Measurements from ENCODE around the gene SULT1A2.
"Not testable (repeated sequence)": the region's sequence is repeated elsewhere in the genome, so short reads cannot be mapped to it uniquely, and the experiment has no call there.

Gene SULT1A2

DNA sequence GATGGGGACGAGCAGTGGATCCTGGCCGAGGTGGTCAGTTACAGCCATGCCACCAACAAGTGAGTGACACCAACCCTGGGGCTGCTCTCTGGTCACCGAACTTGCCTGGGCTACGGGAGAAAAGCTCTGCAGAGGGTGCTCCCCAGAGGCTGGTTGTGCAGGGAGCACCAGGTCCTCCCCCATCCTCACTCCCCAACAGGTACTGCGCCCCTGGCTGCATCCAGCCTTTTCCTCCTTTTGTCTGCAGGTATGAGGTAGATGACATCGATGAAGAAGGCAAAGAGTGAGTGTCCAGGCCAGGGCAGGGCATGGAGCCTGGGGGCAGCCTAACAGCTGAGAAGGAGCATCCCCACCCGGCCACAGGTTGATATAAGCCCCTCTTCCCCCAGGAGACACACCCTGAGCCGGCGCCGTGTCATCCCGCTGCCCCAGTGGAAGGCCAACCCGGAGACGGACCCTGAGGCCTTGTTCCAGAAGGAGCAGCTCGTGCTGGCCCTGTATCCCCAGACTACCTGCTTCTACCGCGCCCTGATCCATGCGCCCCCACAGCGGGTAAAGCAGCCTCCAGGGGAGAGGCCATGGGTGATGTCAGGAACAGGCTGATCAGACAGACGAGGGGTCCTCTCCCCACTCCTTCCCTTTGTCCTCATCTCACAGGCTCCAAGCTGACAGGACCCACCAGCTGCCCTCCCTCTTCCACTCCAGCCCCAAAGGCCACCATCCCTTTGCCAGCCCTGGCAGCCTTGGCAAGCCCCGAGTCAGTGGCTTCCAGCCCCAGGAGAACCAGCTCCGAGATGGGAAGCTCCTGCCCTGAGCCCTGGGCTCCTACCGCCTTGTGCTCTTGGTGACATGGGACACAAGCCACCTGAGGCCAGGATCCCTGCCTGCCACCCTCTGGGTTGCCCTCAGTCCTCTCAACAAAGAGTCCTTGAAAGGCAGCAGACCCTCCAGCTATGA, 6.2 kb downstream of the SULT1A2 start:
- no peak for DNase-seq

DNA sequence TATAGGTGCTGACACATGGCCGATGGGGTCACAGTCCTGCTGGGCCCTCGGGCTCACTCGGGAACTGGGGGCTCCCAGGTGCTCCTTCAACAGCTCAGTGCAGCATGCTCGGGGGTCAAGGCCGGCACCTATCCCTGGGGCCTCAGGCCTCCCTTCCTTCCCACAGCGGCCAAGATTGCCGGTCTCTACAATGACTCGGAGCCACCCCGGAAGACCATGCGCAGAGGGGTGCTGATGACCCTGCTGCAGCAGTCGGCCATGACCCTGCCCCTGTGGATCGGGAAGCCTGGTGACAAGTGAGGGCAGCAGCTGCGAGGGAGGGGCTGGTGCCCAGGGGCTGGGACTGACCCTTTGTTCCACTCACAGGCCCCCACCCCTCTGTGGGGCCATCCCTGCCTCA, 6.9 kb downstream of the SULT1A2 start:
- no peak for DNase-seq

GRCh38 chr16:28589069-28589468, 7.8 kb downstream of the SULT1A2 start:
- DNase-seq = no peak

DNA sequence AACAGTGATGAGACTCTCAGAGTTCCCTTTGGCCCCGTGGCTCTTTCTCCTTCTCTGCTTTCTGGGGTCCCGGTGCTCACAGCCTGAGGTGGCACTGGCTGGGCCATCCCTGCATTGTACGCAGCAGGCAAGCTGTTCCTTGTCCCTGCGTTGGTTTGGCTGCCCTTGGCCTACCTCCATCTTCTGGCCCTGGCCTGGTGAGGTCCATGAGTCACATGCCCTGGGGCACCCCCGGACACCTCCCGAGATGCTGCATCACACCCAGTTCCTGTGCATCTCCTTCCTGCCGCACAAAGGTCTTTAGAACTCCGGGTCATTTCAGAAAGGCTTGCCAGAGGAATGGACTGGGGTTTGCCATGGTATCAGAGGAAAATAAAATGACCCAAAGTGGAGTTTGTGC, 9.5 kb downstream of the SULT1A2 start:
- no peak for DNase-seq

GRCh38 chr16:28586466-28586865, 10.4 kb downstream of the SULT1A2 start:
- DNase-seq = no peak

- no peak for DNase-seq
These were observed 11.2 kb downstream of the SULT1A2 start for GRCh38 chr16:28585674-28586073.

DNA sequence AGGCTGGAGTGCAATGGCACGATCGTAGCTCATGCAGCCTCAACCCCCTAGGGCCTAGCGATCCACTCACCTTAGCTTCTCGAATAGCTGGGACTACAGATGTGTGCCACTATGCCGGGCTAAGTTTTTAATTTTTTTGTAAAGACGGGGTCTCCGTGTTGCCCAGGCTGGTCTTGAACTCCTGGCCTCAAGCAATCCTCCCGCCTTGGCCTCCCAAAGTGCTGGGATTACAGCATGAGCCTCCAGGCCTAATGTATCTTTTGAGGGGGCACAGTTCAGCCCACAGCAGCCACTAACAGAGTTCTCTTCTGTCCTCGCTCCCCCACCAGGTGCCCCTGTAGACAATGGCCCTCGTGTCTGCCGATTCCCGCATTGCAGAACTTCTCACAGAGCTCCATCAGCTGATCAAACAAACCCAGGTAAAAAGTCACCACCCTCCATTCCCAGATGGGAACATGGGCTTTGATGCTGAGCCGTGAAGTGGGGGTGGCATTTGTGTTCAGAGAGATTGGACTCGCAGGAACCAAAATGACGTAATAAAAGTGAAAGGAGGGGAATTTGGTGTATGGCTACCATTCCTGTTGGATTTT, 16.0 kb downstream of the SULT1A2 start:
- DNase-seq = no peak

GRCh38 chr16:28575446-28576109, 21.3 kb downstream of the SULT1A2 start:
- no peak for DNase-seq

GRCh38 chr16:28574925-28575324, 21.9 kb downstream of the SULT1A2 start:
- DNase-seq = no peak

DNA sequence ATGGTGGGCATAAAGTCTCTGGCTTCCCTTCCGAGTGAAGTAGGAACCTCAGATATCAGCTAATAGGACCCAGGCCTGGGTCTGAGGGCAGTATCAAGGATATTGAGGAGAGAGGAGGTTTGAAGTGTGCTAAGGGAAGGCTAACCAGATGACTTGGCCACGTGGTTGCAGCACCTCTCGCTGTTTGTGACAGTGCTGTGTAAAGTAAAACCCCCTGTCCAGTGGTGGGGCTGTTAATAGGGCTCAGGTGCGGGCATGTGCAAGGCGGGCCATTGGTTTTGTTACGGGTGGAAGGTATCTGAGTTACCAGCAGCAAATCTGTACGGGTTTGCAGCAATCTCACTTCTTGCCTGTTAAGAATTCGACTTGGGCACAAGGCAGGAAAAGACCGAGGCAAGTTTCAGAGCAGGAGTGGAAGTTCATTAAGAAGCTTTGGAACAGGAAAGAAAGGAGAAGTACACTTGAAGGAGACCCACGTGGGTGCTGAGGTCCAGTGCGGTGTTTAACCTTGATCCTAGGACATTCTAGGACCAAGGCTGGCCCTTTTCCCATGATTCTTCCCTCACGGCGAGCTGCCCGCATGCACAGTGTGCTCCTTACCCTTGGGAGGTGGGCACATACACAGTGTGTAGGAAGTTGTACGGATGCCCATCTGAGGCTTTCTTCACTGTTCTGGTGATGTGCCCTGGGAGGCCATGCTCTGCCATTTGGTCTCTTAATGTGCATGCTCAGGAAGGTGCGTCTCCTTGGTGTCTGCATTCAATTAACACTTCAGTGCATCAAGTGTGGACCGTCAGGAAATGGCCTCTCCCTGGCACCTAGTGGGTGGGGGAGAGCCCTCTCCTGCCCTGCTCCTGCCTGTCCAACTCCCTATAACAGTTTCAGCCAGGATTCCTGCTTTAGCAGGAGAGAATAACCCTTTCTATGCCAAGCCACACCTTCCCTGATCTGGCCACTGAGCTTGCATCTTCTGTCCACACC, 22.8 kb downstream of the SULT1A2 start:
- DNase-seq = peak; percentile 26 to 46

- peak; percentile 58 to 61 for DNase-seq
These were observed 23.9 kb downstream of the SULT1A2 start for GRCh38 chr16:28572696-28573510.

DNA sequence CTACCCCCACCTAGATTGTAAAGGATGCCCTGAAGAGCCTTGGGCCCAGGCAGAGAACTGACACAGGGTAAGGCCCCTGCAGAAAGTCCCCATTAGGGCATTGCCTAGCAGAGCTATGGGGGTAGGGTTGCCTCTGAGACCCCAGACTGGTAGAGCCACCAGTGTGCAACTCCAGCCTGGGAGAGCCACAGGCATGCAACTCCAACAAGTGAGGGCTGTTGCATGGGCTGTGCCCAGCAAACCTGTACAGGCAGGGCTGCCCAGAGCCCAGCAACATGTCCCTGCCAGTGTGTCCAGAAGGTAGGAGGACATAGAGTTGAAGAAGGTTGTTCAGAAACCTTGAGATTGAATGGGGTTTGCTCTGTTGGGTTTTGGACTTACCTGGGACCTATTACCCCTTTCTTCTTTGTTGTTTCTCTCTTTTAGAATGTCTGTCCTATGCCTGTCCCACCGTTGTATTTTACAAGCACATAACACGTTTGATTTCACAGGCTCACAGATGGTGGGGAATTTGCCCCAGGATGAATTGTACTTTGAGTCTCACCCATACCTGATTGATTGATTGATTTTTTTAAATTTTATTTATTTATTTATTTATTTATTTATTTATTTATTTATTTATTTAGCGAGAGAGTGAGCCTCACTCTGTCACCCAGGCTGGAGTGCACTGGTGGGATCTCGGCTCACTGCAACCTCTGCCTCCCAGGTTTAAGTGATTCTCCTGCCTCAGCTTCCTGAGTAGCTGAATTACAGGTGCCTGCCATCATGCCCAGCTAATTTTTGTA, 26.7 kb downstream of the SULT1A2 start:
- no peak for DNase-seq

DNA sequence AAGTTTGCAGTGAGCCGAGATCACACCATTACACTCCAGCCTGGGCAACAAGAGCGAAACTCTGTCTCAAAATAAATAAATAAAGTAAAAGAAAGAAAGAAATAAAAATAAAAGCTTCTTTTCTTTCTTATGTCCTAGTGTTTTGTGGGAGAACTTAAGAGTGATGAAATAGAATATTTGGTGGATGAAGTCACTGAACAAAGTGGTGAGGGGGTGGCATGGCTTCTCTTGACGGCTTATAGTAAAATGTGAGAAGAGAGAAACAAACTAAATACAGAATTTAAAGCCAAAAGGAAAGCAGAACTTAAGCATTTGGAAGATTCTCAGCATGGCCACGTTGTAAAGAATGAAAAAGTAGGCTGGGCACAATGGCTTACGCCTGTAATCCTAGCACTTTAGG, 27.8 kb downstream of the SULT1A2 start:
- peak; percentile 32 to 55 for DNase-seq

GRCh38 chr16:28567292-28567691, 29.6 kb downstream of the SULT1A2 start:
- no peak for DNase-seq

DNA sequence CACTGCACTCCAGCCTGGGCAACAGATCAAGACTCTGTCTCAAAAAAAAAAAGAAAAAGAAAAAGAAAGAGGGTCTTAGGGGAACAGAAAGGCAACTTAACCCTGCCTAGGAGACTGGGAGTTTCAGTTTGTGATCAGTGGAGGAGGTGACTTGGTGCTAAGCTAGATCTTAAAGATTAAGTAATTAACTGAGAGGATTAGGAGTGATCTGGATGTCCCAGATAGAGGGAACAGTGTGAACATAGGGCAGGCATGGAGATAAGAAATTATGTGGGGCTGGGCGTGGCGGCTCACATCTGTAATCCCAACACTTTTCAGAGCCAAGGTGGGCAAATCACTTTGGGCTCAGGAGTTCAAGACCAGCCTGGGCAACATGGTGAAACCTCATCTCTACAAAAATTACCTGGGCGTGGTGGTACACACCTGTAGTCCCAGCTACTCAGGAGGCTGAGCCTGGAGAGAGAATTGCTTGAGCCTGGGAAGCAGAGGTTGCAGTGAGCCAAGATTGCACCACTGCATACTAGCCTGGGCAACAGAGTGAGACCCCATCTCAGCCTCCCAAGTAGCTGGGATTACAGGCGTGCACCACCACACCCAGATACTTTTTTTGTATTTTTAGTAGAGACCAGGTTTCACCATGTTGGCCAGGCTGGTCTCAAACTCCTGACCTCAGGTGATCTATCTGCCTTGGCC, 30.5 kb downstream of the SULT1A2 start:
- DNase-seq = not testable (repeated sequence)

- DNase-seq = no peak
These were observed 33.6 kb downstream of the SULT1A2 start for GRCh38 chr16:28563218-28563617.

GRCh38 chr16:28562199-28562598, 34.7 kb downstream of the SULT1A2 start:
- DNase-seq = no peak

DNA sequence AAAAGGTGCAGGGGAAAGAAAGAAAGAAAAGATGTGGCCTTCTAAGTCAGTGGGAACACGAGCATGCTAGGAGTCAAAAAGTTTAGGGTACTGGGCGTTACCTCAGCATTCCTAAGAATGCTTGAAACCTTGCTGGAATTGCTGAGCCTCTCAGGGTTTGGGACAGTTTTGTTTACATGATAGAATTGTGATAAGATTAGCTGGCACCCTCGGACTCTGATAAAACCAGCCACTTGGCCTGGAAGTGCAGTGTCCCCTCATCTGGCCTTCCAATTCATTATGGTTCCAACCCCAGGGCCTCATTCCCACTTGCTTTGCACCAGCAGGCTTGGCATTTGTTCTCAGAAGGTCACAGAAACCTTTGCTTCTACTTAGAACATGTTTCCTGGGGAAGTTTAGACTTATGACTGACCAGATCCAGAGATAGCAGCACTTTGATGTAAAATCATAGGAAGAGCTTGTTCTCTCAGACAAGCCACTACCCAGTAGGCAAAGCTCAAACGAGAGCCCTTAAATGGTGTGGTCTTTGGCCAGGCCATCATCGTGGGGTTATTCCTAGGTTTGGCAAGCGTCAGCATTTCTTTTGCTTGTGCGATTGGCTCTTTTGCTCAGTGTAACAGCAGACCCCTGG, 35.2 kb downstream of the SULT1A2 start:
- DNase-seq = peak in 1 of 2 donors; percentile 22

DNA sequence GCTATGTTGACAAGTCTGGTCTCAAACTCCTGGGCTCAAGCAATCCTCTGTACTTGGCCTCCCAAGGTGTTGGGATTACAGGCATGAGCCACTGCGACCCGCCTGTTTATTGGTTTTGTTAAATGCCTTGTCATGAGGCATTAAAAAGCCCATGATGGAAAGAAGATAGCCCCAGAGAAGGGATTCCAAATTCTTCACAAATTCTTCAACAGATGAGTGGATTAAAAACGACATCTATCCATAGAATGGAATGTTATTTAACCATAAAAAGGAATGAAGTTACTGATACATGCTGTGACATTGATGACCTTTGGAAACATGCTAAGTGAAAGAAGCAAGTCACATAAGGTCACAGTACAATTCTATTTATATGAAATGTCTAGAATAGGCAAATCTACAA, 38.4 kb downstream of the SULT1A2 start:
- no peak for DNase-seq

Data from inflammatory macrophage (primary cell).